ENCODE data around the gene CNTNAP5.

GRCh38 chr2:124547700-124548099 is 522.6 kb downstream of the CNTNAP5 start:
- TF ChIP-seq CTCF (IDR thresholded peaks at IDR 0.05): no peak
- no peak for TF ChIP-seq POLR2A (IDR thresholded peaks at IDR 0.05)
